K562 (cell line): ENCODE results near the gene DAGLA.

ENCODE experiments used
- CC2D1A ChIP-seq: fragments of 450-650 bp; IDR thresholded peaks from 2 replicates; pipeline ENCODE4 v1.6.1; 2017; ENCODE audit warnings: mild to moderate bottlenecking
- DNMT1 ChIP-seq: fragments of 450-650 bp; IDR thresholded peaks from 2 replicates; pipeline ENCODE4 v1.6.1; 2016; ENCODE audit warnings: antibody characterized with exemption, mild to moderate bottlenecking
- HDGF ChIP-seq: fragments of 450-650 bp; IDR thresholded peaks from 2 replicates; pipeline ENCODE4 v1.6.1; 2016
- JUNB ChIP-seq: fragments of 450-650 bp; formaldehyde crosslinking; conservative IDR thresholded peaks from 2 replicates; pipeline ENCODE4 v1.4.0; 2020; ENCODE audit warnings: mild to moderate bottlenecking
- NRF1 ChIP-seq, 2 experiments: fragments of 450-650 bp; IDR thresholded peaks in 1 of 2; conservative IDR thresholded peaks in 1 of 2; 2 replicates each; pipeline ENCODE4 v1.6.1; 2014; ENCODE audit warnings: mild to moderate bottlenecking in 2 of 2
- RBBP5 ChIP-seq: fragments of 200-600 bp; sonication (generic); IDR thresholded peaks from 2 replicates; pipeline ENCODE4 v1.6.1; 2012; ENCODE audit warnings: borderline replicate concordance, mild to moderate bottlenecking, low read length, control low read depth, inconsistent platforms; ENCODE audit not compliant: insufficient read depth, poor library complexity, severe bottlenecking
- TF ChIP-seq, protein P1 (sequence below), 3 experiments: IDR thresholded peaks in 2 of 3; conservative IDR thresholded peaks in 1 of 3; 2 replicates each; pipeline ENCODE4 v1.5.1; 2011 to 2012; ENCODE audit warnings: low read length in 3 of 3, mild to moderate bottlenecking in 3 of 3, control low read depth in 2 of 3, improper control_type of control experiment in 1 of 3, inconsistent platforms in 1 of 3, low read depth in 1 of 3, mixed read lengths in 1 of 3, moderate library complexity in 1 of 3; ENCODE audit not compliant: insufficient read depth in 2 of 3
- TF ChIP-seq, protein P2 (sequence below): fragments of 450-650 bp; IDR thresholded peaks from 2 replicates; pipeline ENCODE4 v1.6.1; 2017; ENCODE audit warnings: antibody characterized with exemption, mild to moderate bottlenecking
- TF ChIP-seq, protein P3 (sequence below), 2 experiments: fragments of 450-650 bp in 1 of 2; IDR thresholded peaks; 2 replicates each; pipeline ENCODE4 v1.6.1; 2011 to 2017; ENCODE audit warnings: low read depth in 2 of 2, antibody characterized with exemption in 1 of 2, borderline replicate concordance in 1 of 2, low read length in 1 of 2, mild to moderate bottlenecking in 1 of 2, mixed read lengths in 1 of 2; ENCODE audit not compliant: control insufficient read depth in 1 of 2

DNA sequence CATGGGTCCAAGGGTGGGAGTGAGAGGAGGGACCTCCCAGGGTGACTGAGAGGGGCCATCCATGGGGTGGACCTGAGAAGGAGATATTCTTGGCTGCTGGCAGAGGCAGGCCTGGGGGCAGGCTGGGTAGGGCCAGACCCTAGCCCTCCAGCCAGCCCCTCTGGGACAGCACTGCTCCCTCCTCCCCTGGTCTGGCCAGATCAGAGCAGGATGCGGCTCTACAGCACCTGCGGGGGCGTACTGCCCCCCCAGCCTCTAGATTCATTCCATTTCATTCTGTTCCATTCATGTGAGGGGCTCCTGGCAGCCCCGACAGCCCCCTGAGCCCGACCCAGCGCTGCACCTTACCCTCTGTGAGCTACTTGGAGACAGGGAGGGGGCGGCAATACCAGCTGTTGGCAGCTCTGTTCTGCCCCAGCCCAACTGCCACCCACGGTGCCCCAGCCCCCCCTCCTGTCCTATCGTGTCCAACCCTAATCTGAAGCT lies 37.9 kb downstream of the DAGLA start:
- TF ChIP-seq JUNB (CRISPR knock-in tag) (no peak), NRF1 (conservative IDR thresholded peaks at IDR 0.05 in 1 of 2, IDR thresholded peaks at IDR 0.05 in 1 of 2) (no peak), HDGF (no peak), RBBP5 (no peak), CC2D1A (no peak), DNMT1 (no peak)
- TF ChIP-seq, protein P1, sequence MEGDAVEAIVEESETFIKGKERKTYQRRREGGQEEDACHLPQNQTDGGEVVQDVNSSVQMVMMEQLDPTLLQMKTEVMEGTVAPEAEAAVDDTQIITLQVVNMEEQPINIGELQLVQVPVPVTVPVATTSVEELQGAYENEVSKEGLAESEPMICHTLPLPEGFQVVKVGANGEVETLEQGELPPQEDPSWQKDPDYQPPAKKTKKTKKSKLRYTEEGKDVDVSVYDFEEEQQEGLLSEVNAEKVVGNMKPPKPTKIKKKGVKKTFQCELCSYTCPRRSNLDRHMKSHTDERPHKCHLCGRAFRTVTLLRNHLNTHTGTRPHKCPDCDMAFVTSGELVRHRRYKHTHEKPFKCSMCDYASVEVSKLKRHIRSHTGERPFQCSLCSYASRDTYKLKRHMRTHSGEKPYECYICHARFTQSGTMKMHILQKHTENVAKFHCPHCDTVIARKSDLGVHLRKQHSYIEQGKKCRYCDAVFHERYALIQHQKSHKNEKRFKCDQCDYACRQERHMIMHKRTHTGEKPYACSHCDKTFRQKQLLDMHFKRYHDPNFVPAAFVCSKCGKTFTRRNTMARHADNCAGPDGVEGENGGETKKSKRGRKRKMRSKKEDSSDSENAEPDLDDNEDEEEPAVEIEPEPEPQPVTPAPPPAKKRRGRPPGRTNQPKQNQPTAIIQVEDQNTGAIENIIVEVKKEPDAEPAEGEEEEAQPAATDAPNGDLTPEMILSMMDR (IDR thresholded peaks at IDR 0.05 in 2 of 3, conservative IDR thresholded peaks at IDR 0.05 in 1 of 3; ENCODE audit: insufficient read depth in 2 of 3, low read depth in 1 of 3, low read length in 3 of 3) = no peak
- TF ChIP-seq, protein P2, sequence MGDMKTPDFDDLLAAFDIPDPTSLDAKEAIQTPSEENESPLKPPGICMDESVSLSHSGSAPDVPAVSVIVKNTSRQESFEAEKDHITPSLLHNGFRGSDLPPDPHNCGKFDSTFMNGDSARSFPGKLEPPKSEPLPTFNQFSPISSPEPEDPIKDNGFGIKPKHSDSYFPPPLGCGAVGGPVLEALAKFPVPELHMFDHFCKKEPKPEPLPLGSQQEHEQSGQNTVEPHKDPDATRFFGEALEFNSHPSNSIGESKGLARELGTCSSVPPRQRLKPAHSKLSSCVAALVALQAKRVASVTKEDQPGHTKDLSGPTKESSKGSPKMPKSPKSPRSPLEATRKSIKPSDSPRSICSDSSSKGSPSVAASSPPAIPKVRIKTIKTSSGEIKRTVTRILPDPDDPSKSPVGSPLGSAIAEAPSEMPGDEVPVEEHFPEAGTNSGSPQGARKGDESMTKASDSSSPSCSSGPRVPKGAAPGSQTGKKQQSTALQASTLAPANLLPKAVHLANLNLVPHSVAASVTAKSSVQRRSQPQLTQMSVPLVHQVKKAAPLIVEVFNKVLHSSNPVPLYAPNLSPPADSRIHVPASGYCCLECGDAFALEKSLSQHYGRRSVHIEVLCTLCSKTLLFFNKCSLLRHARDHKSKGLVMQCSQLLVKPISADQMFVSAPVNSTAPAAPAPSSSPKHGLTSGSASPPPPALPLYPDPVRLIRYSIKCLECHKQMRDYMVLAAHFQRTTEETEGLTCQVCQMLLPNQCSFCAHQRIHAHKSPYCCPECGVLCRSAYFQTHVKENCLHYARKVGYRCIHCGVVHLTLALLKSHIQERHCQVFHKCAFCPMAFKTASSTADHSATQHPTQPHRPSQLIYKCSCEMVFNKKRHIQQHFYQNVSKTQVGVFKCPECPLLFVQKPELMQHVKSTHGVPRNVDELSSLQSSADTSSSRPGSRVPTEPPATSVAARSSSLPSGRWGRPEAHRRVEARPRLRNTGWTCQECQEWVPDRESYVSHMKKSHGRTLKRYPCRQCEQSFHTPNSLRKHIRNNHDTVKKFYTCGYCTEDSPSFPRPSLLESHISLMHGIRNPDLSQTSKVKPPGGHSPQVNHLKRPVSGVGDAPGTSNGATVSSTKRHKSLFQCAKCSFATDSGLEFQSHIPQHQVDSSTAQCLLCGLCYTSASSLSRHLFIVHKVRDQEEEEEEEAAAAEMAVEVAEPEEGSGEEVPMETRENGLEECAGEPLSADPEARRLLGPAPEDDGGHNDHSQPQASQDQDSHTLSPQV = no peak
- TF ChIP-seq, protein P3, sequence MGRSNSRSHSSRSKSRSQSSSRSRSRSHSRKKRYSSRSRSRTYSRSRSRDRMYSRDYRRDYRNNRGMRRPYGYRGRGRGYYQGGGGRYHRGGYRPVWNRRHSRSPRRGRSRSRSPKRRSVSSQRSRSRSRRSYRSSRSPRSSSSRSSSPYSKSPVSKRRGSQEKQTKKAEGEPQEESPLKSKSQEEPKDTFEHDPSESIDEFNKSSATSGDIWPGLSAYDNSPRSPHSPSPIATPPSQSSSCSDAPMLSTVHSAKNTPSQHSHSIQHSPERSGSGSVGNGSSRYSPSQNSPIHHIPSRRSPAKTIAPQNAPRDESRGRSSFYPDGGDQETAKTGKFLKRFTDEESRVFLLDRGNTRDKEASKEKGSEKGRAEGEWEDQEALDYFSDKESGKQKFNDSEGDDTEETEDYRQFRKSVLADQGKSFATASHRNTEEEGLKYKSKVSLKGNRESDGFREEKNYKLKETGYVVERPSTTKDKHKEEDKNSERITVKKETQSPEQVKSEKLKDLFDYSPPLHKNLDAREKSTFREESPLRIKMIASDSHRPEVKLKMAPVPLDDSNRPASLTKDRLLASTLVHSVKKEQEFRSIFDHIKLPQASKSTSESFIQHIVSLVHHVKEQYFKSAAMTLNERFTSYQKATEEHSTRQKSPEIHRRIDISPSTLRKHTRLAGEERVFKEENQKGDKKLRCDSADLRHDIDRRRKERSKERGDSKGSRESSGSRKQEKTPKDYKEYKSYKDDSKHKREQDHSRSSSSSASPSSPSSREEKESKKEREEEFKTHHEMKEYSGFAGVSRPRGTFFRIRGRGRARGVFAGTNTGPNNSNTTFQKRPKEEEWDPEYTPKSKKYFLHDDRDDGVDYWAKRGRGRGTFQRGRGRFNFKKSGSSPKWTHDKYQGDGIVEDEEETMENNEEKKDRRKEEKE (IDR thresholded peaks at IDR 0.05; ENCODE audit: borderline replicate concordance in 1 of 2, control insufficient read depth in 1 of 2, low read depth in 2 of 2, low read length in 1 of 2) = no peak
